SW 1271 (cell line): ENCODE measurements around the gene THAP11.
"Not testable (repeated sequence)": the region's sequence is repeated elsewhere in the genome, so short reads cannot be mapped to it uniquely, and the experiment has no call there.

Experiments
- DNase-seq, 2 experiments: peaks; one replicate each; lab custom pipeline; 2025; lab: John Stamatoyannopoulos, UW

The THAP11 gene

DNA sequence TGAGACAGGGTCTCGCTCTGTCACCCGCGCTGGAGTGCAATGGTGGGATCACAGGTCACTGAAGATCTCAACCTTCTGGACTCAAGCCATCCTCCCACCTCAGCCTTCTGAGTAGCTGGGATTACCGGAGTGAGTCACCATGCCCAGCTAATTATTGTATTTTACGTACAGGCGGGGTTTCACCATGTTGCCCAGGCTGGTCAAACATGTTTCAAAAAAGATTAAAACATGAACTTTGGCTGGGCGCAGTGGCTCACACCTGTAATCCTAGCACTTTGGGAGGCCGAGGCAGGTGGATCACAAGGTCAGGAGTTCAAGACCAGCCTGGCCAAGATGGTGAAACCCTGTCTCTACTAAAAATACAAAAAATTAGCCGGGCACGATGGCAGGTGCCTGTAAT lies 4.9 kb upstream of the THAP11 start:
- DNase-seq, result not testable (repeated sequence)

DNA sequence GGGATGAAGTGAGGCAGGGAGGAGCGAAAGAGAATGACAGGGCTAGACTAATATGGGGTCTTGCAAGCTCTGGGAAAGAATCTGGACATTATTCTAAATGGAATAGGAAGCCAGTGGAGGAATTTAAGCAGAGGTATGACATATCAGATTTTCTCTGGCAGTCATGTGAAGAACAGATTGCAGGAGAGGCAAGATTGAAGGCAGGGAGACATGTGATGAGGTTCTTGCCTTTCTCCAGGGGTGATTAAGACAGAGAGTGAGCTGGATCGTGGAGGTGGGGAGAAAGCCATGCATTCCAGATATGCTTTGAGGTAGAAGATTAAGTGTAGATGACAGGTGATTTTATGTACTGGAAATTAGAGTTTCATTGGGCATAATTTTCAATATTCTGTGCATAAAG lies 4.3 kb upstream of the THAP11 start:
- DNase-seq, result no peak

DNA sequence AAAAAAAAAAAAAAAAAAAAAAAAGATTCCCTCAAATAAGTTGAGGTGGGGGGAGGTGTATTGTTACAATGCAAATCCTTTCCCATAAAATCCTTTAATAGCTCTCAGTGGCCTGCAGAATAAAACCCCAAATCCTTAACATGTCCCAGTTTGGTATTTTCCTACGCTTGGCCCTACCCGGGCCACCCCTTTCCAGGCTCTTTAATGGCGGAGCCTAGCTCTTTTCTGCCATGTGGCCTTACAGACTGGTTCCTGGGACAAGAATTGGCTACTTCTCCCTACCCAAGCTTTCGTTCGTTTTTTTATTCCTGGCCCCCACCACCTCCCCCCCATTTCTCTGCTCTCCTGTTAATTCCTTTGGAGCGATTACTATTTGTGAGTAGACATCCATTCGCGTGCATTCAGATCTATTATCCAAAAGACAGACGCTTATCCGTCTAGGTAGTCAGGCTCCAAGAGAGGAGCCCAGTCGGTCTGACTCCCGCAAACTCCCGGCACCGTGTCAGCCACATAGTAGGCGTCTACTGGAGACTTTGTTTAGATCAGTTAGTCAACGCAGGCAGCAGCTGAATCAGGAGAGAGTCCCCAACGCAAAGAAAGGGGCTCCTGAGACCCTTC lies 813 bp upstream of the THAP11 start:
- DNase-seq, result no peak

DNA sequence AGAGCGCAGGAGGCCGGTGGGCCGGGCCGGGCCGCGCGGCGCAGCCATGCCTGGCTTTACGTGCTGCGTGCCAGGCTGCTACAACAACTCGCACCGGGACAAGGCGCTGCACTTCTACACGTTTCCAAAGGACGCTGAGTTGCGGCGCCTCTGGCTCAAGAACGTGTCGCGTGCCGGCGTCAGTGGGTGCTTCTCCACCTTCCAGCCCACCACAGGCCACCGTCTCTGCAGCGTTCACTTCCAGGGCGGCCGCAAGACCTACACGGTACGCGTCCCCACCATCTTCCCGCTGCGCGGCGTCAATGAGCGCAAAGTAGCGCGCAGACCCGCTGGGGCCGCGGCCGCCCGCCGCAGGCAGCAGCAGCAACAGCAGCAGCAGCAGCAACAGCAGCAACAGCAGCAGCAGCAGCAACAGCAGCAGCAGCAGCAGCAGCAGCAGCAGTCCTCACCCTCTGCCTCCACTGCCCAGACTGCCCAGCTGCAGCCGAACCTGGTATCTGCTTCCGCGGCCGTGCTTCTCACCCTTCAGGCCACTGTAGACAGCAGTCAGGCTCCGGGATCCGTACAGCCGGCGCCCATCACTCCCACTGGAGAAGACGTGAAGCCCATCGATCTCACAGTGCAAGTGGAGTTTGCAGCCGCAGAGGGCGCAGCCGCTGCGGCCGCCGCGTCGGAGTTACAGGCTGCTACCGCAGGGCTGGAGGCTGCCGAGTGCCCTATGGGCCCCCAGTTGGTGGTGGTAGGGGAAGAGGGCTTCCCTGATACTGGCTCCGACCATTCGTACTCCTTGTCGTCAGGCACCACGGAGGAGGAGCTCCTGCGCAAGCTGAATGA lies 606 bp downstream of the THAP11 start:
- peak in 1 of 2 experiments; percentile 63 for DNase-seq

DNA sequence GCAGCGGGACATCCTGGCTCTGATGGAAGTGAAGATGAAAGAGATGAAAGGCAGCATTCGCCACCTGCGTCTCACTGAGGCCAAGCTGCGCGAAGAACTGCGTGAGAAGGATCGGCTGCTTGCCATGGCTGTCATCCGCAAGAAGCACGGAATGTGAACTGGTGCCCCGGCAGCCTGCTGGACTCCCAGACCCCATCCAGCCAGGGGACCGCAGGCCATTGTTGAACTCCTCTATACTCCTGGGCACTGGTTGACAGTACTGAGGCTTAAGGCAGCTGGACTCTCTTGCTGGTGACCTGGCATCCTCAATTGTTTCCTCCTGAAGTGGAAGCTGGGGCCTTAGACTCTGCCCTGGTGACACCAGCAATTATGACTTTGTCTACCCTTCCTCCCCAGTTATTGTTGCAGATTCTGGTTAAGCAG lies 1.2 kb downstream of the THAP11 start:
- no peak for DNase-seq

DNA sequence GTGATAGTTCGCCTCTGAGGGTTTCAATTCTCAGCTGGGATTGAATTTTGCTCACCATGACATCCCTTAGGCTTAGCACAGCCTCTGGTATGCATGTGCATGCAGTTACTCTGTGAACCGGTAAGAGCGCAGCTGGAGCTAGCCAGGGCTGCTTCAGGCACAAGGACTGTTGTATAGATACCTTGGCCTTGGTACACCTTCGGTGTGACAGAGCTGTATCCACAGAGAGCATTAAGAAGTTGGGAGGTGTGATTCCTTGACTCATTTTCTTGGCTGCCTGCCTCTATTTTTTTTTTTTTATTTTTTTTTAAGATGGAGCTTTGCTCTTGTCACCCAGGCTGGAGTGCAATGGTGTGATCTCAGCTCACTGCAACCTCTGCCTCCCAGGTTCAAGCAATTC lies 2.4 kb downstream of the THAP11 start:
- no peak for DNase-seq

DNA sequence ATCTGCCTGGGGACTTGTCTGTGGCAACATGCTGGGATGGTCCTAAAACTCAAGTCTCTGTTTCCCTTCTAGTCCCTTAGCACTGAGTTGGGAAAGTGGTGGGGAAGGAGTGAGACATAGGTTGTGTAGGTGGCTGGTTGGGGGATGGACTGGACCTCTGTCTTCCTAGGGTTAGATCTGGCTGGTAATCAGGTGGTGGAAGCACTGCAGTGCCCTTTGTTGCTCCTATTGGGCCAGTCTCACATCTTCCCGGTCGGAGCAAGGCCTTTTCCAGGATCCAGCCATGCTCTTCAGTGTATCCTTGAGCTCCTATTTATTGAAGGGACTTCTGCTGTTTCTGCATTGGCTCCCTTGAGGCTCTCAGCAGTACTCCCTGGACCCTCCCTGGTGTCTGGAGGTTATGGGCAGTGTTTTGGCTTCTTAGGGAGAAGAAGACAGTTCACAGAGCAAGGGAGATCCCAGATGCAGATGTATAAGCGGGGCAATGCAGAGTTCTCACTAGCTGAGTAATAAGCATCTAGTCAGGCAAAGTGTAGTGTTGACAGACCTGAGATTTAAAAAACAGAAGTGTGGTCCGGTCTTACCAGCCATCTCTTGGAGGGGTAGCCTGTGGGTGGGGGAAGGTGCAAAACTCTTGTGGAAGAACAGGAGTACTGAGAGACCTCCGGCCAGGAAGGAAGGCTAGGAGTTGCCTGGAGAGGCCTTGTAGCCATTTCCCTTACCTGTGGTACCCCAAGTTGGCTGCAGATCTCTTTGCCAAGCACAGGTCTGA lies 3.4 kb downstream of the THAP11 start:
- no peak for DNase-seq

DNA sequence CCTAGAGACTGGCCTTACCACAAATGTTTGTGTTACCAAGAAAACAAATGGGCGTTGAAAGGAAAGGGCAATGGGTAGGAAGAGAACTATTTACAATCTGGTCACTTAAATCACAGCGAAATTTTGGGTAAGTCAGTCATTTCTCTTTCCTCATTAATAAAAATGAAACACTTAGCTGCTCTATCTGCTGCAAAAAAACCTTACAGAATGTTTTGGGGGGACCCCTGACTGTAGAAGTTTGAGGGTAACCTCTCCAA lies 3.9 kb downstream of the THAP11 start:
- no peak for DNase-seq

DNA sequence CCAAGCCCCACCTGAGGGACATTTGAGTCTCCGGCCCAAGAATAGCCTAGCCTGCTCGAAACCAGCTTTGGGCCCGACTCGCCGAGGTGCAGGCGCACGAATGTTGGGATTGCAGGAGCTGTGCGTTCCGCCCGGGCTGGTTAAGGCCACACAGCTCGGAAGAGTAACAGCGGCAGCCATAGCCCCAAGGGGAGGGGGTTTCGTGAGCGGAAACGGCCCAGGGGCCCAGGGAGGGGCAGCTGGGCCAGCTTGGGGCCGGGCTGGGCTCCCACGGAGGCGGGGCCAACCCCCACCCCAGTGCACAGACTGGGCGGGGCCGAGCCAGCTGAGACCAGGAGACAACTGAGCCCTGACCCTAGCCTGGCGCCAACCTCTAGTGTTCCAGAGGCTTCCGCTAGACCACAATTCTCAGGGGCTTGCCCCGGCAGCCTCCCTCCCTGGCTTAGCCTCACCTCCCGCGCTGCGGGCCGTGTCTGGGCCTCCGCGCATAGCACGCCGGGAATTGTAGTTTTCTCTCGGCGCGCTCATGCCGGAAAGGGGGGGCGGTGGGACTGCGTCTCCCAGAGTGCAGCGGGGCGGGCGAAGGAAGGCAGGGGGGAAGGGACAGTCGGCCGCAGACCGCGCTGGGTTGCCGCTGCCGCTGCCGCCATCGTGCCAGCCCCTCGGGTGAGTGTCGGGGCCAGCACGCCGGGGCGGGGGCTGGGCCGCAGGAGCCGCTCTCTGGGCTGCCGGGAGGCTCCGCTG lies 4.4 kb downstream of the THAP11 start, which contains the start of gene NUTF2:
Gene NUTF2 (plus strand): TSS at position 614 of the 744 bp plus-strand sequence. CDS start 18,198 bp downstream, outside the sequence.
- peak; percentile 86 to 91 for DNase-seq

DNA sequence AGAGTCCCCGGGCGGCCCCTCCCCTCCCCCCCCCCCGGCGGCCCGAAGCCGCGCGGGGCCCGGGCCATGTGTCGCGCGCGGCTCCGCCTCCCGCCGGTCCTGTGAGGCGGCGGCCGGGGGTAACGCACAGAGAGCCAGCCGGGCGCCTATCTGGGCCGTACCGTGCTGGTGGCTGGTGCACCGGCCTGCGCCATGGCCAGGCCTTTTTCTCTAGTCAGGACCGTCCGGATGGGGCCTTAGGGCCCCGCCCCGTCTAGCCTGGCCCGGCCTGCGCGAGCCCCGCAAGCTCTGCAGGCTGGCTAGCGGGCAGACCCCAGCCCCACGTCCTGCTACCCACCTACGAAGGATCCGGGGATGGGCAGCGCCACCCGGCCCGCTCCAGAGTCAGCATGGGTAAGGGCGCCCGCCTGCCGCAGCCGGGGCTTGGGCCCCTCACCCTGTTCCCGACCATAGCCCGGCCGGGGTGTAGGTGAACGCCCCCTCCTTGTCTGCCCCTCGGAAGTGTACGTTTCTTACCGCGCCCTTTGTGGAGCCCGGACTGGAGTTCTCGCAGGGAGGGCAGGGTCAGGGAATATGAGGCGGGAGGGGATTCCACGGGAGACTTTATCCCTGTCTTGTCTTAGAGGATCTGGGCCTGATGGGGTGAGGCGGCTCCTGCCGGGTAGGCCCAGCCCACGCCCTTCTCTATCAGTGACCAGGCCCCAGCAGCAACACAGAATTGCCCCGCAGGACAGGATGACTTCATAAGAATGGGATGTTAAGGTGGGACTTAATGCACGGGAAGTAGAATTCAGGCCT lies 5.1 kb downstream of the THAP11 start, which contains the start of gene CENPT:
Gene CENPT (minus strand): TSS at position 630 of the 798 bp plus-strand sequence. CDS start 13,834 bp downstream, outside the sequence.
- DNase-seq, result peak in 1 of 2 experiments; percentile 57

DNA sequence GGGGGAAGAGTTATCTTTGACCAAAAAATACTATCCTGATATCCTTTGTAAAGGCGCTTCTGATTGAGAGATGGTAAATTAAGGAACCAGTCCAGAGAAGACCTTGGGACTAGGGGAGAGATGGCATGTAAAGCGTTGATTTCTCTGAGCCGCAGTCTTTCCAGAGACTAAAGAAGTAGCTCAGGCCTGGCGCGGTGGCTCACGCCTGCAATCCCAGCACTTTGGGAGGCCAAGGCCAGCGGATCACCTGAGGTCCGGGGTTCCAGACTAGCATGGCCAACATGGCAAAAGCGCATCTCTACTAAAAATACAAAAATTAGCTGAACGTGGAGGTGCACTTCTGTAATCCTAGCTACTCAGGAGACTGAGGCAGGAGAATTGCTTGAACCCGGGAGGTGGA lies 6.0 kb downstream of the THAP11 start:
- no peak for DNase-seq

DNA sequence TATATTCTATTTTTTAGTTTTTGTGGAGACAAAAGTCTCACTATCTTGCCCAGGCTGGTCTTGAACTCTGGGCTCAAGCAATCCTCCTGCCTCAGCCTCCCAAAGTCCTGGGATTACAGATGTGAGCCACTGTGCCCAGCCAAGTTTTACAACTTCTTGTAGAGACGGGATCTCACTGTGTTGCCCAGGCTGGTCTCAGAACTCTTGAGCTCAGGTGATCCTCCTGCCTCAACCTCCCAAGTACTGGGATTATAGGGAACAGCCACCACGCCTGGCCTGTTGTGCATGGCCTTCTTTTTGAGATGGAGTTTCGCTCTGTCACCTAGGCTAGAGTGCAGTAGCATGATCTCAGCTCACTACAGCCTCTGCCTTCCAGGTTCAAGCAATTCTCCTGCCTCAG lies 11.6 kb downstream of the THAP11 start:
- no peak for DNase-seq

DNA sequence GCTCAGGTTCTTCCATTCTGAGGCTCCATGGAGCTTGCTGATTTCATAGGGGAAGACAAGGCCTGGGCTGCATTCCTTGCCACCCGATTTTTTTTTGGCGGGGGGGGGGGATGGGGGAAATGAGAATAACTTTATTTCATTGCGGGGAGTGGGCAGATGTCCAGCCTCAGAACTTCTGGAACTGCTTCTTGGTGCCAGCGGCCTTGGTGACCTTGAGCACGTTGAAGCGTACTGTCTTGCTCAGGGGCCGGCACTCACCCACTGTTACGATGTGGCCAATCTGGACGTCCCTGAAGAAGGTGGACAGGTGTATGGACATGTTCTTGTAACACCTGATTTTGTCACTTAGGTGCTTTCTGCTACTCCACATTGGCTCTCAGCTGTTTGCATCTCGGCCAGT lies 13.7 kb downstream of the THAP11 start:
- no peak for DNase-seq

DNA sequence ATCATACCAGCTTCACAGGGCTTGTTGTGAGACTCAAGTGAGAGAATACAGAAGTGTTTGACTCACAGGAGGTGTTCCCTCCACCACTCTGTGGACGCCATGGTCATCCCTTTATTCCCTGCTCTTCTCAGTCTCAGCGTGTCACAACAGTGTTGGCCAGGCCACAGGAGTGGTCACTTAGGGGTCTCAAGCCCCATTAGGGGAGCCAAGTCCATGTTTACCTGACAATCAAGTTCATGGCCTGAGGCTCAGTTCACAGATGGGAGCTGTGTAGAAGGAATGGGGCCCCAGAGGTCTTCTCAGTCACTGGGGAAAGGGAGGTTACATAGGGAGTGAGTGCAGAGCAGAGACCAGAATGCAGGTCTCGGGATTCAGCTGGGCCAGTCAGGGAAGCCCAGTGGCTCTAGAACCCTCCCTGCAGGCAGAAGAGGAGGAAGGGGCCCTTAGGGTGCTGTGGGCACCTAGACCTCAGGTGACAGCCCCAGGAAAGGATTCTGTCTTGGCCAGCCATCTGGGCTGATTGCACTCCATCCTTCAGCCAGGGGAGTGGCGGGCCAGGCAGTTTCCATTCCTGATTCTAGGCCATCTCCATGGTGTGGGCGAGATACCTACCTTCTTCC lies 14.9 kb downstream of the THAP11 start:
- no peak for DNase-seq

DNA sequence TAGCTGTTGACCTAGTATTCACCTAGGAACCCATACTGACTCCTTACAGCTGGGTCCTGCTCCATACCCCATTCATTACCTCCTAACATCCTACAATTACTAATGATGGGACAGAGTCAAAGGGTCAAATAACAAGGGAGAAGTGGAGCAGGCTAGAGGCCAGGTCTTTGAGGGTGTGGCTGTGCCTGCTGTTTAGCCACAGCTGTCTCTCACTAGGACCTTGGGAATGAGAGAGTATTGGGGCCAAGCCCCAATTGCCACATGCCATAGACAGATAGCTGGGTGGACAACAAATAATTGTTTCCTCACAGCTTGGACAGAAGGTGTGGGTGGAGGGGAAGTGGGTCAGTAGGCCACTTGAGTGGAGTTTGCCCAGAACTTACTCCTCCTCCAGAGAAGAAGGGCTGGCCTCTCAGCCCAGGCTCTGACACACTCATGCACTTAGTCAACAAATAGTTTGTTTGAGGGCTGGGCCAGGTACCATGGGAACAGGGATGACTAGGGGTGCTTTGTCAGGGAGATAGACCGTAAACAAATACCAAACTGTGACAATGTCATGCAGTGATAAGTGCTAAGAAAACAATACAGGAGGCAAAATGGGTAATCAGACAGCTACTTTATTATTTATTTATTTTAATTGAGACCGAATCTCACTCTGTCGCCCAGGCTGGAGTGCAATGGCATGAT lies 15.6 kb downstream of the THAP11 start:
- DNase-seq, result peak; percentile 73 to 88

DNA sequence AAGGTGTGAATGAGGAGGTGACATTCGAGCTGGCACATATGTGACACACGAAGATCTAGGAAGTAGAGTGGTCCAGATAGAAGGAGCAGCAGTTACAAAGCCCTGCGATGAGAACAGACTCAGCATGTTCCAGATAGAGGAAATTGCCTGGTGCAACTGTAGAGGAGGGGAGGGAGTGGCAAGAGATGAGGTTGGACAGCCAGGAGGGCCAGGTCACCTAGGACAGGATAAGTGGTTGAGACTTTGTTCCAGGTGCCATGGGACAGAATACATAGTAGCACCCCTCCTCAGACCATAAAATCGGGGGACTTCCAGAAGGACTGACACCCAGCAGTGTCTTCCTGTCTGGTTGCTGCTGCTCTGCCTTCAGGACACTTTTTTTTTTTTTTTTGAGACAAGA lies 16.4 kb downstream of the THAP11 start:
- no peak for DNase-seq

DNA sequence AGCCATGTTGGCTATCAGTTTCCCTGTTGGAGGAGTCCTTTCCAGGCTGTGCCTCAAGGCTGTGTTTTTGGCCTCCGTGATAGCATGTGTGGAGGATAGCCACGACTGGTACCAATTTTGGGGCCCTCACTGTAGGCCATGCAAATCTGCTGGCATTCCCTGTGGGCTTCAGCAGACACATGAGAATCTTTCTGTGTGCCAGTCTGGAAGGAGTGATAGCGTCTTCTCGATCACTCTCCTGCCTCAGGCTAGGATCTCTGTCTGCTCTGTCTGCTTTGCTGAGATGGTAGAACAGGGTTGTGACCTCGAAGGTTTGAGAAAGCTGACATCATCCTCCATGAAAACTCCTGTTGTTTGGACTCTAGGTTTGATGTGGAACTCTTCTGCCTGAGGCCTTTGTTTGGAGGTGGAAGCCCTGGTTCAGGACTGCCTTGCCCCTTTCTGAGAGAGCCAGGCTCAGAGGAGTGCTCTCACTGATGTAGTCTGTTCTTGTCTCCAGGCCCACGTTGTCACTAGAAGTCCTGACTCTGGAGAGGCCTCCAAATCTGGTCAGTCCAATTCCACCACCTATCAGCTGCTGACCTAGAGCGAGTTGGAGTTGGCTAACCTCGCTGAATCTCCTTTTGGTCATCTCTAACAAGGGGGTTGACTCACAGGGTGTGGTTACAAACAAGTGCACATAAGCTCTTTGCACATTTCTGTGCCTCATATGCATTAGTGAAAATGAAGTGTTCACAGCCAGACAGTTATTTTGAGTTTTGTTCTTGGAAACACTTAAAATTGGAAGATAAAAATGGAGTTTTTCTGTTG lies 18.7 kb downstream of the THAP11 start:
- DNase-seq, result peak in 1 of 2 experiments; percentile 35

DNA sequence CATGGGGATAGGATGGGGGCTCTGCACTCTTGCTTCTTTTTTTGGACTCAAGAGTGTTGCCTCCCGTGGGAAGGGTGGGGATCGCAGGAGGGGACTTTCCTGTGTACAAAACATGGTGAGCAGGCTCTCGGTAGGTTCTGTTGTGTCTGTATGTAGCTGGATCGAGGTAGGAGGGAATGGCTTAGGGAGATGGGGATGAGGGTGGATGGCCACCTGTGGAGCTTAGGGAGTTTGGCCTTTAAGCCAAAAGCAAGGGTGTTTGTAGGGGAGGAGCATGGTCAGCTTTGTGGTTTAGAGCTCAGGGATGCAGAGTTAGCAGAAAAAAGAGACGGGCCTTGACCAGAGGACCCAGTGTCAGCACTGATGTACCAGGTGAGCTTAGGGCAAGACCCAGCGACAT lies 19.8 kb downstream of the THAP11 start:
- no peak for DNase-seq
